HL-60 (cell line): ENCODE measurements around the gene BLOC1S1.
"Not testable (repeated sequence)": the region's sequence is repeated elsewhere in the genome, so short reads cannot be mapped to it uniquely, and the experiment has no call there.

Experiments used
- DNase-seq, 2 experiments: peaks; one replicate each; pipeline ENCODE4 v3.0.0-alpha.2; 2010 to 2020; ENCODE audit warnings: low read depth in 1 of 2, low spot score in 1 of 2
- H3K27ac ChIP-seq: fragments of 250-450 bp; sonication (Bioruptor Pico); replicated peaks from 2 replicates; pipeline ENCODE4 v1.5.1; 2020; ENCODE audit warnings: mild to moderate bottlenecking, moderate library complexity
- H3K27me3 ChIP-seq: fragments of 250-450 bp; sonication (Bioruptor Pico); 2 replicates; pipeline ENCODE4 v1.5.1; 2021; ENCODE audit warnings: mild to moderate bottlenecking, moderate library complexity; ENCODE audit not compliant: insufficient read depth, poor library complexity, severe bottlenecking
- H3K4me3 ChIP-seq: replicated peaks from 2 replicates; pipeline ENCODE4 v1.5.1; 2011; ENCODE audit warnings: mild to moderate bottlenecking, control low read depth, low read length; ENCODE audit not compliant: insufficient read depth
- CTCF ChIP-seq: IDR thresholded peaks from one replicate; pipeline ENCODE4 v1.5.1; 2011; ENCODE audit warnings: low read length, control low read depth, inconsistent platforms; ENCODE audit not compliant: insufficient read depth
- GABPA ChIP-seq: IDR thresholded peaks from 2 replicates; pipeline ENCODE4 v1.6.1; 2012; ENCODE audit warnings: low read depth
- POLR2AphosphoS5 ChIP-seq: IDR thresholded peaks from 2 replicates; pipeline ENCODE4 v1.6.1; 2012; ENCODE audit warnings: low read depth
- REST ChIP-seq: IDR thresholded peaks from 2 replicates; pipeline ENCODE4 v1.6.1; 2012; ENCODE audit warnings: low read depth; ENCODE audit not compliant: insufficient replicate concordance
- SPI1 ChIP-seq: IDR thresholded peaks from 2 replicates; pipeline ENCODE4 v1.6.1; 2012; ENCODE audit warnings: low read depth, mild to moderate bottlenecking, borderline replicate concordance

Gene BLOC1S1

GRCh38 chr12:55755246-55755645 lies 39.4 kb downstream of the BLOC1S1 start:
- DNase-seq = no peak
- TF ChIP-seq CTCF = no peak
- Histone ChIP-seq H3K4me3 (no peak overlapping the region), H3K27ac (no peak overlapping the region), H3K27me3 (no peaks in the 10 kb centered on the region)

- Histone ChIP-seq H3K27ac (no peak overlapping the region), H3K4me3 (no peak overlapping the region), H3K27me3 (no peaks in the 10 kb centered on the region)
- TF ChIP-seq SPI1 = no peak
- no peak for TF ChIP-seq GABPA
- no peak for TF ChIP-seq POLR2AphosphoS5
- TF ChIP-seq REST = no peak
- TF ChIP-seq CTCF = no peak
- DNase-seq = no peak
Observed at GRCh38 chr12:55757701-55758100, 41.9 kb downstream of the BLOC1S1 start.

- H3K27ac ChIP-seq, H3K4me3 ChIP-seq, DNase-seq, H3K27me3 ChIP-seq: not testable (repeated sequence)
Observed at GRCh38 chr12:55758575-55758974, 42.7 kb downstream of the BLOC1S1 start.

GRCh38 chr12:55760663-55761062 lies 44.8 kb downstream of the BLOC1S1 start:
- DNase-seq = no peak
- H3K4me3 ChIP-seq = no peak overlapping the region
- no peak overlapping the region for H3K27ac ChIP-seq
- H3K27me3 ChIP-seq = no peaks in the 10 kb centered on the region
- TF ChIP-seq CTCF (no peak), REST (no peak), GABPA (no peak), SPI1 (no peak), POLR2AphosphoS5 (no peak)
